Bone marrow (tissue), 2 donors: ENCODE measurements around the gene DAB2.

Experiments used
- DNase-seq, 2 donors: peaks; one replicate each; lab custom pipeline; 2025; lab: John Stamatoyannopoulos, UW

DAB2 gene

DNA sequence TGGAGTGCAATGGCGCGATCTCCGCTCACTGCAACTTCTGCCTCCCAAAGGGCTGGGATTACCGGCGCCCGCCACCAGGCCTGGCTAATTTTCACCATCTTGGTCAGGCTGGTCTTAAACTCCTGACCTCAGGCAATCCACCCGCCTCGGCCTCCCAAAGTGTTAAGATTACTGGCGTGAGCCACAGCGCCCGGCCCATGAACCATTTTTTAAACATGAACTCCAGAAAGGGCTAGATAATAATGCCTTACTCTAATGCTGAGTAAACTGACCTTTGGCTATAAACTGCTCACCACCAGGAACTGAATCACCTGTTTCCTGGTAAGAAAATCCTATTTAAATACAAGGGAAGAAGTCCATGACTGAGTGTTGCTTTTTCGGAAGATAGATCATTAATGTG lies 23.2 kb upstream of the DAB2 start:
- DNase-seq, result no peak

GRCh38 chr5:39447059-39447458 lies 22.3 kb upstream of the DAB2 start:
- DNase-seq, result no peak

GRCh38 chr5:39446231-39446630 lies 21.5 kb upstream of the DAB2 start:
- no peak for DNase-seq

- DNase-seq, result no peak
Observed at GRCh38 chr5:39443911-39444310, 19.1 kb upstream of the DAB2 start.

DNA sequence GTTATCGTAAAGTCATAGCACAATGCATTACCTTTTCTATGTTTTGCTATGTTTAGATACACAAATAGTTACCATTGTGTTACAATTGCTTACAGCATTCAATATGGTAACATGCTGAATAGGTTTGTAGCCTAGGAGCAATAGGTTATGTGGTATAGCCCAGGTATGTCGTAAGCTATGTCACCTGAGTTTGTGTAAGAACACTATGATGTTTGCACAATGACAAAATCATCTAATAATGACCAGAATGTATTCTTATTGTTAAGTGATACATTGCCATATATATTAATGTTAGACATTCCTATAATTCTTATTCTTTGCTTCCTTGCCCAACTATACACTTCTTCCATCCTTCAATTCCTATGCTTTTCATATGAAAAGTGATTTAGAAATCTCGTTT lies 18.2 kb upstream of the DAB2 start:
- DNase-seq, result no peak

DNA sequence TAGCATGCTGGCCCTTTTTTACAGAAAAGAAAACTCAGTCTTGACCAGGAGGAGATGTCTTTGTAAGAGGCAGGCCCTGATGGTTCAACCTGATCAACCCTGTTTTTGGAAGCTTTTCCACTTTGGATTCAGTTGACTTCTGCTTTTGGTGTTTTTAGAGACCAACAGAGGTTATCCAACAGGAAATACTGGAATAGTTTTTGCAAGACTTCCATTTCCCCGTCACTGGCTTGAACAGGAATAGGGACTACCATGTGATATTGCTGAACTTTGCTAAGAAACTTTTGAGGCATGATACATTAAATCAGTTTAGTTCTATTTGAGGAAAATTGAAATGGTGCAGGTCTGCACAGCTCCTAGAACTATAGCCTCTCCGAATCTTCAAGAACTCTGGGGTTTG lies 17.1 kb upstream of the DAB2 start:
- no peak for DNase-seq

GRCh38 chr5:39440958-39441624 lies 16.3 kb upstream of the DAB2 start:
- DNase-seq, result no peak

- DNase-seq, result no peak
Observed at GRCh38 chr5:39440192-39440957, 15.6 kb upstream of the DAB2 start.

GRCh38 chr5:39439582-39440162 lies 14.9 kb upstream of the DAB2 start:
- DNase-seq, result no peak

GRCh38 chr5:39437467-39437866 lies 12.7 kb upstream of the DAB2 start:
- no peak for DNase-seq

GRCh38 chr5:39433848-39434247 lies 9.1 kb upstream of the DAB2 start:
- no peak for DNase-seq

DNA sequence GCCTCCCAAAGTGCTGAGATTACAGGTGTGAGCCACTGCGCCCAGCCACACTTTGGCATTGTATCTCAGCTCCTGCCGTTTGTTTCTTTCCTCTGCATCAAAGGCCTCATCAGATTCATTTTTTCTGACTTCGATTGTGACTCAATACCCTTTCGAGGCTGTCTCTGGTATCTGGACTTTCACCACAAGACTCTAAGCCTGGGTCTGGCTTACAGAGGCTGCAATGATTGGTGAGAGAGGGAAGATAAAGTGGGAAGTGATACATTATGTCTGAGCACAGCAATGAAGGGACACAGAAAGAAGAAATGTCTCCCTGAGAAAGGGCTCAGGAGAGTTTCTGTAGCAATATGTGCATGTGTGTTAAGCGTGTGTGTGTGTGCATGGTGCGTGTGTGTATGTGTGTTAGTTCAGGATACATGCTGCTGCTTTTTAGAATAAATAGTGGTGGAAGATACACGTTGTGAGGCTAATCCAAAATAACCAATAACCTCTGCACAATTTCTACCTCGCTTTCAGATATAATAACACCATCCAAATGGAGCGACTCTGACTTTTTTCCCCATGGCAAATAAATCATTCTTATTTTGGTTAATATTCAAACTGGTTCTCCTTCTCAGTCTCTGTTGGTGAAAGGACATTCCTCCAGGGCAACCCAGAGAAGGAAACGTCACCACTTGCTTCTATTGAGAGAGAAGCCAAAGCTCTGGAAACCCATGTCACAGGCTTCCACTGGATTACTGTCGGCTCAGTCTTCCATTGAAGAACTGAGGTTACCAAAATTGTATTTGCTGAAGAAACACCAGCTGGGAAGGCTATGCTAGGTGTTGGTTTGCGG lies 8.1 kb upstream of the DAB2 start:
- DNase-seq, result no peak

DNA sequence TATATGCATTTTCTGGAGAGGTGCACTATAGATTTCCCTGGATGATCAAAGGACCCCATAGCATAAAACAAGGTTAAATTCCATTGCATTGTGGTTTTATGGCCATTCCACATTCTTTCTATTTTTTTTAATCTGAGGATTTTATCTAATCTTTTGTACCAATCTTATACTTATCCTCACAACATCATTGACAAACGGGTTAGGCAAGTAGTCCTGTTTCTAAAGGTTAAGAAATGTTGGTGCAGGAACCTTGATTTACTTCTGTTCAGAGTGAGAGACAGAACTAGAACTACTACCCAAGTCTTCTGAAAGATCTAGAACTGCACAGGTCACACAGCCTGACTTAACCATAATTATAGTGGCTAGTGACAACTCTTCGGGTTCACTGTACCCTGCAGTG lies 5.7 kb upstream of the DAB2 start:
- DNase-seq, result no peak

DNA sequence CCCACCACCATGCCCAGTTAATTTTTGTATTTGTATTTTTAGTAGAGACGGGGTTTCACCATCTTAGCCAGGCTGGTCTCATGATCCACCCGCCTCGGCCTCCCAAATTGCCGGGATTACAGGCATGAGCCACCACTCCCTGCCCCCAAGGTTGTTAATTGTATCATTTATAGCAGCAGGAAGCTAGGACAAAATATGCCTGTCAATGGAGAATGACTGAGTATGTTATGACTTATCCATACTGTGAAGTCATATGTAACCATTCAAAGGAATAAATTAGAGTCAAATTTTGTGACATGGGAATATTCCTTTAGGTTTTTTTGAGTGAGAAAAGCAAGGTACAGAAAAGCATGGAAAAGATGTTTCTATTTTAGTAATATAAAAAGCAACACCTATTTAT lies 3.9 kb upstream of the DAB2 start:
- DNase-seq, result no peak

GRCh38 chr5:39427633-39428032 lies 2.9 kb upstream of the DAB2 start:
- no peak for DNase-seq

- DNase-seq, result no peak
Observed at GRCh38 chr5:39427229-39427628, 2.4 kb upstream of the DAB2 start.

GRCh38 chr5:39426746-39427105 lies 1.9 kb upstream of the DAB2 start:
- no peak for DNase-seq

DNA sequence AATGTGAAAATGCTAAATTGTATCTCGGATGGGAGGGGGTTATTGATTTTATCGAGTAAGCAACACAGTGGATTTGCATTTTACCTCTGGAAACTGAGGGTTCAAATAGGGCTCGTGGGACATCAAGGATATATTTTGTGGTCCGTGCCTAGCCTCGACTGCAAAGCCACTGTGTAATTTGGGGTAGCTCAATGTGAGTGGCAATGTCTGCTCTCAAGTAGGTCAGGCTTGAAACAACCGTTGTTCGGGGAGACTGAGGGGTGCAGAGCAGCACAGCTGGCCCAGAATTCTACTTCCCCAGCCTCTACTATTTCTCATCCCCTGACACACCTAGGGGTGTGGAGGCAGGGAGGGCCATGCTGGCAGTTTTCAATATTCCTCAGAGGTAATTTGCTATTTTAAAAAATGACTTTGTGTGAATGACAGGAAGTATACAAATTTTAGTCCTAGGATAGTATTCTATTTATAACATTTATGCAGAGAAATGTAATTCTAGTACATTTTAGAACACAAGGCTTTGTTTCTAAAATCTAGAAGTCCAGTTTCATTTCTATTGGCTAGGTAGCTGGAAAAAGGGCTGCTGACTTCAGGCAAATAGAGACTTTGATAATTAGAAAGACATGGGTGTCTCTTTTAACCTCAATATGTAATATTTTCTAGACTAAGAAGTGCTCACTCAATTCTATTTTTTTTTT lies 1.4 kb upstream of the DAB2 start:
- no peak for DNase-seq

DNA sequence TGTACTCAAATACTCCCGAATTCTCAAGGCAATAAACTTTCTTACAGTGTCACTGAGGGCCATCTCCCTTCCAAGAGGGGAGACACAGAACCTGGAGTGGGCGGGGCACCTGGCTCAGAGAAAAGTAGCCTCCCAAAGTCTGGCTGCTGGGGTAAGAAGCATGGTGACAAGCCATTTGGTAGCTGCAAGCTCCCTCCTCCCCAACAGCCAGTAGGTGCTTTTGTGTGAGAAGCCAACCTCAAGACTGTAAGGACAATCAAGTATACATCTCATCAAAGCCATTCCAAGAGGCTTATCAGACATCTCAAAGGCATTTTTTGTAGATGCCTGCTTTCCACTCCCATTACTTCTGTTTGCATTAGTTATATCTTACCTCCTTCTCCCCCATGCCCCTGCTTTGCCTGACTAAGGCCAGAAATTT lies 1.4 kb downstream of the DAB2 start:
- DNase-seq, result no peak

GRCh38 chr5:39422728-39423285 lies 2.0 kb downstream of the DAB2 start:
- no peak for DNase-seq

DNA sequence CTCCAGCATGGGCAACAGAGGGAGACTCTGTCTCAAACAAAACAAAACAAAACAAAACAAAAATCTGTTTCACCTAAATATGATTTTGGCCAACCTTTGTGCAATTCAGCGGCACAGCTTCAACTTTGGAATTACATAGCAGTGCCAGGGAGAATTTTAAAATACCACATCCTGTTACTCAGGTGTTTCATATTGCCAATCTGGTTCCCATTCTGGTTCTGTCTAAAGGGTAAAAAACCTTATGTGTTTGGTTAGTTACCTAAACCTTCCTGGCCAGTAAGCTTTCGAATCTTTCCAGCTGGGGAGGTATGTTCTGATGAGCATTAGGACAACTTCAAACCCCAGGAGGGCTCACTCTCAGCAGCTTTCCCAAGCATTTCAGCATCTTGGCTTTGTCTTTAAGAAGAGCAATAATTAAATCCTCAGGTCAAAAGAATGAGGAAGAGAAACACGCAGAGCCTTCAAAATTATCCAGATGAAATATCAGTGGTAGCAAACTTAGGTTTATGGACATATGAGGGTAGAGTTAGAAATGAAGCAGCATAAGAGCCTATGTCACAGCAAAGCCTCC lies 2.7 kb downstream of the DAB2 start:
- DNase-seq, result no peak
